ENCODE measurements around the gene RGL2. TPM values are rescaled to one million over a fixed set of nuclear protein-coding genes. Genes with fewer than 3 reads are reported as not detected.
A peak's percentile ranks its signal among the peaks of the same experiment; 100 is the strongest.

RGL2 gene
- total and polyA plus RNA-seq, 2 of the 13 experiments (the other 11 are each of a cell fraction or from before 2014, with no cell fraction given) = 22.9 to 47.4 TPM

DNA sequence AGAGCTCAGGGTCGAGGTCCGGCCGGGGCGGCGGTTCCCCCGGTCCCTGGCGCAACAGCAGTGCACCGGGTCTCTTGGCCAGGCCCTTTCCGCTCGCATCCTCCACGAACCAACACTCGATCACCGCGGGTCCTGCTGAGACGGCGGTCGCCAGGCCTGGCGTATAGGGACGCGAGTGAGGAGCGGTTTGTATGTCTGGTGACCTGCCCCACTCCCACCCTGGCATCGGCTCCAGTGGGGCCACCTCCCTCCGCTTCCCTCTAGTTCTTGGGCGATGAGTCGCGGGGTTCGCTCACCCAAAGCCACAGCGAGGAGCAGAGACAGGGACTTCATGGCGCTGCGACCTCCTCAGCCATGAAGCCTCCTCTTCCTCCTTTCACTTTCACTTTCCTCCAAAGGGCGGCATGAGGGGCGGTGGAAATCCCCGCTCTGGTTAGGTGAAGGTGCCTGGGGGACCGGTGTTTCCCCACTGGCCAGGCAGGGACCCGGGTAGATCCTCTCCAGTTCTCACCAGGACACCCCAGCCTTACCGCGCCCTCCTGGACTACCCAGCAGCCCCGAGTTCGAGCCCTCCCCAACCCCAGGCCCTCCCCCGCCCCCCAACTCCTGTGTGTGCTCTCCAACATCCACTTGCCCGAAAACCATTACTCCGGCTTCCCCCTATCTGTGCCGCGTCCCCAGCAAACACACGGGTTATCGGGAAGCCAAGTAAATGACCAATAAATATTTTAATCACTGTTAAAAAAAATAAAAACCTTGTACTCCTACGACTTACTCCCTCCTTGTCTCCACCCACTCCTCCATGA lies 15.2 kb upstream of the RGL2 start, which contains the start of gene TAPBP (continued):
- TF ChIP-seq ZFP90 (CRISPR knock-in tag; IDR thresholded peaks at IDR 0.05; ENCODE audit: borderline replicate concordance) (0 out of 2 replicates have a peak, but pooled peaks have one; percentile 42), REL (CRISPR knock-in tag; conservative IDR thresholded peaks at IDR 0.05) (peak; percentile 79; the same call in 1 of the 2 replicates), ZSCAN22 (CRISPR knock-in tag; IDR thresholded peaks at IDR 0.05) (no peak), ZGPAT (CRISPR knock-in tag; IDR thresholded peaks at IDR 0.05) (peak; percentile 72), WIZ (CRISPR knock-in tag; IDR thresholded peaks at IDR 0.05) (0 out of 2 replicates have a peak, but pooled peaks have one; percentile 63), ZNF605 (CRISPR knock-in tag; IDR thresholded peaks at IDR 0.05) (peak; percentile 91; the same call in 1 of the 2 replicates), ZNF616 (CRISPR knock-in tag; IDR thresholded peaks at IDR 0.05; ENCODE audit: low read depth) (0 out of 2 replicates have a peak, but pooled peaks have one; percentile 20), NONO (IDR thresholded peaks at IDR 0.05) (no peak), NONO (CRISPR knock-in tag; conservative IDR thresholded peaks at IDR 0.05) (peak; percentile 65; the same call in 1 of the 2 replicates)
- TF ChIP-seq, protein P1, sequence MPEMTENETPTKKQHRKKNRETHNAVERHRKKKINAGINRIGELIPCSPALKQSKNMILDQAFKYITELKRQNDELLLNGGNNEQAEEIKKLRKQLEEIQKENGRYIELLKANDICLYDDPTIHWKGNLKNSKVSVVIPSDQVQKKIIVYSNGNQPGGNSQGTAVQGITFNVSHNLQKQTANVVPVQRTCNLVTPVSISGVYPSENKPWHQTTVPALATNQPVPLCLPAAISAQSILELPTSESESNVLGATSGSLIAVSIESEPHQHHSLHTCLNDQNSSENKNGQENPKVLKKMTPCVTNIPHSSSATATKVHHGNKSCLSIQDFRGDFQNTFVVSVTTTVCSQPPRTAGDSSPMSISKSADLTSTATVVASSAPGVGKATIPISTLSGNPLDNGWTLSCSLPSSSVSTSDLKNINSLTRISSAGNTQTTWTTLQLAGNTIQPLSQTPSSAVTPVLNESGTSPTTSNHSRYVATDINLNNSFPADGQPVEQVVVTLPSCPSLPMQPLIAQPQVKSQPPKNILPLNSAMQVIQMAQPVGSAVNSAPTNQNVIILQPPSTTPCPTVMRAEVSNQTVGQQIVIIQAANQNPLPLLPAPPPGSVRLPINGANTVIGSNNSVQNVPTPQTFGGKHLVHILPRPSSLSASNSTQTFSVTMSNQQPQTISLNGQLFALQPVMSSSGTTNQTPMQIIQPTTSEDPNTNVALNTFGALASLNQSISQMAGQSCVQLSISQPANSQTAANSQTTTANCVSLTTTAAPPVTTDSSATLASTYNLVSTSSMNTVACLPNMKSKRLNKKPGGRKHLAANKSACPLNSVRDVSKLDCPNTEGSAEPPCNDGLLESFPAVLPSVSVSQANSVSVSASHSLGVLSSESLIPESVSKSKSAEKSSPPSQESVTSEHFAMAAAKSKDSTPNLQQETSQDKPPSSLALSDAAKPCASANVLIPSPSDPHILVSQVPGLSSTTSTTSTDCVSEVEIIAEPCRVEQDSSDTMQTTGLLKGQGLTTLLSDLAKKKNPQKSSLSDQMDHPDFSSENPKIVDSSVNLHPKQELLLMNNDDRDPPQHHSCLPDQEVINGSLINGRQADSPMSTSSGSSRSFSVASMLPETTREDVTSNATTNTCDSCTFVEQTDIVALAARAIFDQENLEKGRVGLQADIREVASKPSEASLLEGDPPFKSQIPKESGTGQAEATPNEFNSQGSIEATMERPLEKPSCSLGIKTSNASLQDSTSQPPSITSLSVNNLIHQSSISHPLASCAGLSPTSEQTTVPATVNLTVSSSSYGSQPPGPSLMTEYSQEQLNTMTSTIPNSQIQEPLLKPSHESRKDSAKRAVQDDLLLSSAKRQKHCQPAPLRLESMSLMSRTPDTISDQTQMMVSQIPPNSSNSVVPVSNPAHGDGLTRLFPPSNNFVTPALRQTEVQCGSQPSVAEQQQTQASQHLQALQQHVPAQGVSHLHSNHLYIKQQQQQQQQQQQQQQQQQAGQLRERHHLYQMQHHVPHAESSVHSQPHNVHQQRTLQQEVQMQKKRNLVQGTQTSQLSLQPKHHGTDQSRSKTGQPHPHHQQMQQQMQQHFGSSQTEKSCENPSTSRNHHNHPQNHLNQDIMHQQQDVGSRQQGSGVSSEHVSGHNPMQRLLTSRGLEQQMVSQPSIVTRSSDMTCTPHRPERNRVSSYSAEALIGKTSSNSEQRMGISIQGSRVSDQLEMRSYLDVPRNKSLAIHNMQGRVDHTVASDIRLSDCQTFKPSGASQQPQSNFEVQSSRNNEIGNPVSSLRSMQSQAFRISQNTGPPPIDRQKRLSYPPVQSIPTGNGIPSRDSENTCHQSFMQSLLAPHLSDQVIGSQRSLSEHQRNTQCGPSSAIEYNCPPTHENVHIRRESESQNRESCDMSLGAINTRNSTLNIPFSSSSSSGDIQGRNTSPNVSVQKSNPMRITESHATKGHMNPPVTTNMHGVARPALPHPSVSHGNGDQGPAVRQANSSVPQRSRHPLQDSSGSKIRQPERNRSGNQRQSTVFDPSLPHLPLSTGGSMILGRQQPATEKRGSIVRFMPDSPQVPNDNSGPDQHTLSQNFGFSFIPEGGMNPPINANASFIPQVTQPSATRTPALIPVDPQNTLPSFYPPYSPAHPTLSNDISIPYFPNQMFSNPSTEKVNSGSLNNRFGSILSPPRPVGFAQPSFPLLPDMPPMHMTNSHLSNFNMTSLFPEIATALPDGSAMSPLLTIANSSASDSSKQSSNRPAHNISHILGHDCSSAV (CRISPR knock-in tag; IDR thresholded peaks at IDR 0.05; ENCODE audit: borderline replicate concordance) = no peak
- TF ChIP-seq, protein P2, sequence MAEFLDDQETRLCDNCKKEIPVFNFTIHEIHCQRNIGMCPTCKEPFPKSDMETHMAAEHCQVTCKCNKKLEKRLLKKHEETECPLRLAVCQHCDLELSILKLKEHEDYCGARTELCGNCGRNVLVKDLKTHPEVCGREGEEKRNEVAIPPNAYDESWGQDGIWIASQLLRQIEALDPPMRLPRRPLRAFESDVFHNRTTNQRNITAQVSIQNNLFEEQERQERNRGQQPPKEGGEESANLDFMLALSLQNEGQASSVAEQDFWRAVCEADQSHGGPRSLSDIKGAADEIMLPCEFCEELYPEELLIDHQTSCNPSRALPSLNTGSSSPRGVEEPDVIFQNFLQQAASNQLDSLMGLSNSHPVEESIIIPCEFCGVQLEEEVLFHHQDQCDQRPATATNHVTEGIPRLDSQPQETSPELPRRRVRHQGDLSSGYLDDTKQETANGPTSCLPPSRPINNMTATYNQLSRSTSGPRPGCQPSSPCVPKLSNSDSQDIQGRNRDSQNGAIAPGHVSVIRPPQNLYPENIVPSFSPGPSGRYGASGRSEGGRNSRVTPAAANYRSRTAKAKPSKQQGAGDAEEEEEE (CRISPR knock-in tag; IDR thresholded peaks at IDR 0.05; ENCODE audit: borderline replicate concordance) = 0 out of 2 replicates have a peak, but pooled peaks have one; percentile 57
- TF ChIP-seq, protein P3, sequence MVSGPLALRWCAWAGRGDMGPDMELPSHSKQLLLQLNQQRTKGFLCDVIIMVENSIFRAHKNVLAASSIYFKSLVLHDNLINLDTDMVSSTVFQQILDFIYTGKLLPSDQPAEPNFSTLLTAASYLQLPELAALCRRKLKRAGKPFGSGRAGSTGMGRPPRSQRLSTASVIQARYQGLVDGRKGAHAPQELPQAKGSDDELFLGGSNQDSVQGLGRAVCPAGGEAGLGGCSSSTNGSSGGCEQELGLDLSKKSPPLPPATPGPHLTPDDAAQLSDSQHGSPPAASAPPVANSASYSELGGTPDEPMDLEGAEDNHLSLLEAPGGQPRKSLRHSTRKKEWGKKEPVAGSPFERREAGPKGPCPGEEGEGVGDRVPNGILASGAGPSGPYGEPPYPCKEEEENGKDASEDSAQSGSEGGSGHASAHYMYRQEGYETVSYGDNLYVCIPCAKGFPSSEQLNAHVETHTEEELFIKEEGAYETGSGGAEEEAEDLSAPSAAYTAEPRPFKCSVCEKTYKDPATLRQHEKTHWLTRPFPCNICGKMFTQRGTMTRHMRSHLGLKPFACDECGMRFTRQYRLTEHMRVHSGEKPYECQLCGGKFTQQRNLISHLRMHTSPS (CRISPR knock-in tag; IDR thresholded peaks at IDR 0.05; ENCODE audit: low read depth) = no peak
- TF ChIP-seq, protein P4, sequence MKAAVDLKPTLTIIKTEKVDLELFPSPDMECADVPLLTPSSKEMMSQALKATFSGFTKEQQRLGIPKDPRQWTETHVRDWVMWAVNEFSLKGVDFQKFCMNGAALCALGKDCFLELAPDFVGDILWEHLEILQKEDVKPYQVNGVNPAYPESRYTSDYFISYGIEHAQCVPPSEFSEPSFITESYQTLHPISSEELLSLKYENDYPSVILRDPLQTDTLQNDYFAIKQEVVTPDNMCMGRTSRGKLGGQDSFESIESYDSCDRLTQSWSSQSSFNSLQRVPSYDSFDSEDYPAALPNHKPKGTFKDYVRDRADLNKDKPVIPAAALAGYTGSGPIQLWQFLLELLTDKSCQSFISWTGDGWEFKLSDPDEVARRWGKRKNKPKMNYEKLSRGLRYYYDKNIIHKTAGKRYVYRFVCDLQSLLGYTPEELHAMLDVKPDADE (CRISPR knock-in tag; IDR thresholded peaks at IDR 0.05) = no peak

Measured in HepG2 (cell line).